Endothelial cell of umbilical vein (primary cell): ENCODE data around the gene CCSER1. TPM values are rescaled to one million over a fixed set of nuclear protein-coding genes. Genes with fewer than 3 reads are reported as not detected.

ENCODE experiments used
- BruUV-seq: library from RNA; stranded (reverse); fragments of 400-500 nt; replicated peaks from 2 replicates; lab custom pipeline; 2021; lab: Mats Ljungman, UMichigan
- CTCF ChIA-PET: fragments of 300-600, 350-600 bp; sonication (Branson Sonifier 250); formaldehyde crosslinking; loops from one replicate; lab custom pipeline; 2021; ENCODE audit warnings: antibody characterized with exemption, inconsistent platforms; lab: Charles Lee
- POLR2A ChIA-PET: fragments of 300-600, 350-600 bp; sonication (Branson Sonifier 250); formaldehyde crosslinking; loops from one replicate; lab custom pipeline; 2021; ENCODE audit warnings: antibody characterized with exemption, inconsistent platforms; lab: Charles Lee
- DNase-seq: peaks from one replicate; pipeline ENCODE4 v3.0.0-alpha.2; 2011; ENCODE audit warnings: low read depth, low spot score
- FAIRE-seq: peaks from 2 replicates; lab custom pipeline; 2011; peaks lifted over from hg19 to GRCh38; lab: Jason Lieb, UNC
- H2AFZ ChIP-seq: 2 replicates; pipeline ENCODE4 v1.6.0; 2012; ENCODE audit warnings: low read depth, low read length, control low read depth, inconsistent platforms
- H3K27ac ChIP-seq: 2 replicates; pipeline ENCODE4 v1.5.1; 2011; ENCODE audit warnings: low read depth, mild to moderate bottlenecking, control low read depth, low read length, moderate library complexity; ENCODE audit not compliant: insufficient read depth
- H3K27me3 ChIP-seq, 2 experiments: 2 replicates each; pipeline versions ENCODE4 v1.6.0 to v1.6.1; 2011; ENCODE audit warnings: low read length in 2 of 2, mixed read lengths in 1 of 2; ENCODE audit not compliant: control insufficient read depth in 2 of 2, insufficient read depth in 2 of 2
- H3K36me3 ChIP-seq, 2 experiments: 2 replicates in 1 of 2; 3 replicates in 1 of 2; pipeline ENCODE4 v1.5.1; 2011; ENCODE audit warnings: low read length in 2 of 2, mild to moderate bottlenecking in 1 of 2, moderate library complexity in 1 of 2; ENCODE audit not compliant: control insufficient read depth in 2 of 2, insufficient read depth in 2 of 2; ENCODE audit errors: extremely low read depth in 1 of 2
- H3K4me1 ChIP-seq: 3 replicates; pipeline ENCODE4 v1.5.1; 2011; ENCODE audit warnings: mild to moderate bottlenecking, low read length; ENCODE audit not compliant: control insufficient read depth, insufficient read depth; ENCODE audit errors: extremely low read depth
- H3K4me2 ChIP-seq: 2 replicates; pipeline ENCODE4 v1.6.1; 2011; ENCODE audit warnings: low read length, control low read depth, mixed read lengths; ENCODE audit not compliant: insufficient read depth
- H3K4me3 ChIP-seq, 3 experiments: fragments of 200-600 bp in 1 of 3; sonication (generic), shearing (Covaris generic) in 1 of 3; replicated peaks in 1 of 3; 2 replicates each; pipeline ENCODE4 v1.5.1; 2011 to 2016; ENCODE audit warnings: control low read depth in 3 of 3, low read length in 3 of 3, mild to moderate bottlenecking in 2 of 3, inconsistent platforms in 1 of 3, low read depth in 1 of 3, moderate library complexity in 1 of 3; ENCODE audit not compliant: insufficient read depth in 1 of 3
- H3K79me2 ChIP-seq: 2 replicates; pipeline ENCODE4 v1.6.0; 2012; ENCODE audit warnings: low read length, inconsistent platforms; ENCODE audit not compliant: control insufficient read depth, insufficient read depth
- H3K9ac ChIP-seq: replicated peaks from 2 replicates; pipeline ENCODE3; 2011; ENCODE audit warnings: low read length, control low read depth; ENCODE audit not compliant: insufficient read depth; ENCODE audit errors: extremely low read depth
- H3K9me1 ChIP-seq: replicated peaks from 3 replicates; pipeline ENCODE4 v1.6.0; 2011; ENCODE audit warnings: mild to moderate bottlenecking, low read length; ENCODE audit not compliant: control insufficient read depth, insufficient read depth; ENCODE audit errors: extremely low read depth
- H3K9me3 ChIP-seq: replicated peaks from 2 replicates; pipeline ENCODE4 v1.5.1; 2012; ENCODE audit warnings: low read length, inconsistent platforms; ENCODE audit not compliant: control insufficient read depth, insufficient read depth
- H4K20me1 ChIP-seq: replicated peaks from 2 replicates; pipeline ENCODE3; 2011; ENCODE audit warnings: mild to moderate bottlenecking, low read length; ENCODE audit not compliant: control insufficient read depth, insufficient read depth; ENCODE audit errors: extremely low read depth
- CTCF ChIP-seq, 2 donors: IDR thresholded peaks; 1 replicate in 1 of 2; 2 replicates in 1 of 2; pipeline ENCODE4 v1.5.1; 2011; ENCODE audit warnings: low read length in 2 of 2, mild to moderate bottlenecking in 2 of 2, moderate library complexity in 2 of 2, control low read depth in 1 of 2, inconsistent platforms in 1 of 2, low read depth in 1 of 2; ENCODE audit not compliant: insufficient read depth in 1 of 2; ENCODE audit errors: extremely low read depth in 1 of 2
- EZH2 ChIP-seq: IDR thresholded peaks from 2 replicates; pipeline ENCODE4 v1.6.1; 2012; ENCODE audit warnings: borderline replicate concordance, low read depth, mild to moderate bottlenecking, moderate library complexity, low read length, inconsistent platforms; ENCODE audit not compliant: severe bottlenecking
- FOS ChIP-seq: IDR thresholded peaks from 2 replicates; pipeline ENCODE4 v1.6.1; 2011; ENCODE audit warnings: mild to moderate bottlenecking, low read length, moderate library complexity, borderline replicate concordance; ENCODE audit not compliant: insufficient read depth
- GATA2 ChIP-seq: IDR thresholded peaks from 2 replicates; pipeline ENCODE4 v1.7.0; 2011; ENCODE audit warnings: low read depth, mild to moderate bottlenecking, moderate library complexity, mixed read lengths, low read length; ENCODE audit not compliant: insufficient read length, insufficient read depth
- JUN ChIP-seq: IDR thresholded peaks from 2 replicates; pipeline ENCODE4 v1.6.1; 2011; ENCODE audit warnings: borderline replicate concordance, low read depth; ENCODE audit not compliant: insufficient read length, insufficient read depth
- MAX ChIP-seq: IDR thresholded peaks from 2 replicates; pipeline ENCODE4 v1.6.1; 2011; ENCODE audit not compliant: insufficient read depth, insufficient read length
- MYC ChIP-seq: IDR thresholded peaks from one replicate; pipeline ENCODE4 v1.6.1; 2011; ENCODE audit warnings: mild to moderate bottlenecking, low read depth, low read length
- POLR2A ChIP-seq: IDR thresholded peaks from 2 replicates; pipeline ENCODE4 v1.6.1; 2012; ENCODE audit warnings: low read depth, mild to moderate bottlenecking, control low read depth, low read length
- POLR2AphosphoS5 ChIP-seq: IDR thresholded peaks from 2 replicates; pipeline ENCODE4 v1.6.1; 2012; ENCODE audit warnings: low read depth, mild to moderate bottlenecking, control low read depth, low read length, moderate library complexity; ENCODE audit not compliant: insufficient read depth
- dilution Hi-C: fragments of 300-500 bp; cut with MboI; formaldehyde crosslinking; loops from one replicate; pipeline ENCODE4 v1.15.0; 2019; ENCODE audit warnings: low sequenced_read_pairs; ENCODE audit not compliant: extremely low pct_ligation_motif_present
- intact Hi-C: fragments of 100-400 bp; cut with micrococcal nuclease; formaldehyde crosslinking; loops from one replicate; pipeline ENCODE4 v1.10.0; 2022
- polyA plus RNA-seq, 4 experiments: library from polyadenylated mRNA; depleted of rRNA in 3 of 4; stranded (reverse) in 3 of 4; unstranded in 1 of 4; fragments of >200 nt; gene quantifications; 2 replicates each; pipeline versions ENCODE4 v1.2.1 to v1.2.3, GENCODE V29; 2011 to 2012; ENCODE audit warnings: missing spikeins in 1 of 4
- total RNA-seq: library from RNA; stranded (reverse); gene quantifications from 2 replicates; pipeline ENCODE4 v1.2.3, GENCODE V29; 2021

The CCSER1 gene
- total and polyA plus RNA-seq, 2 donors (not counting 3 experiments of a cell fraction or from before 2014, with no cell fraction given) = 0.11 to 1.8 TPM

- no peaks in the 10 kb centered on the region for H3K79me2 ChIP-seq
- BruUV-seq = no TSS peak
- no peak overlapping the region for H3K9ac ChIP-seq
- no peak overlapping the region for H3K4me3 ChIP-seq
- DNase-seq (no peak), FAIRE-seq (no peak)
- no peak for TF ChIP-seq MYC
- TF ChIP-seq FOS = no peak
- no peak for TF ChIP-seq GATA2
- no peak for TF ChIP-seq JUN
- TF ChIP-seq CTCF (IDR thresholded peaks at IDR 0.05; ENCODE audit: extremely low read depth in 1 of 2, insufficient read depth in 1 of 2, low read depth in 1 of 2, low read length in 2 of 2) = no peak
- no peak for TF ChIP-seq POLR2AphosphoS5
- TF ChIP-seq POLR2A = no peak
- no peak for TF ChIP-seq EZH2
- TF ChIP-seq MAX = no peak
- no peak overlapping the region for H3K27ac ChIP-seq
- CTCF ChIA-PET = no interaction called here
- H3K4me2 ChIP-seq = no peak overlapping the region
- H3K36me3 ChIP-seq = no peaks in the 10 kb centered on the region
- peaks cover 3% of the 10 kb centered on the region in 2 experiments for H3K27me3 ChIP-seq
- H4K20me1 ChIP-seq = no peaks in the 10 kb centered on the region
- intact Hi-C loops (no loop called here), dilution Hi-C loops (no loop called here)
- no peaks in the 10 kb centered on the region for H3K9me1 ChIP-seq
- no peaks in the 10 kb centered on the region for H3K9me3 ChIP-seq
- H3K4me1 ChIP-seq = no peaks in the 10 kb centered on the region
- no peak overlapping the region for H2AFZ ChIP-seq
- POLR2A ChIA-PET = no interaction called here
Observed at GRCh38 chr4:91058345-91058744, 931.2 kb downstream of the CCSER1 start.
